ENCODE measurements around the gene CWF19L2. TPM values are rescaled to one million over a fixed set of nuclear protein-coding genes. Genes with fewer than 3 reads are reported as not detected.
"Not testable (repeated sequence)": the region's sequence is repeated elsewhere in the genome, so short reads cannot be mapped to it uniquely, and the experiment has no call there.

The CWF19L2 gene
- total and polyA plus RNA-seq, 2 experiments from 2014 or later, result 4.5 to 9.2 TPM

- no peak for TF ChIP-seq CTCF (IDR thresholded peaks at IDR 0.05; ENCODE audit: low read depth, low read length)
- Histone ChIP-seq H3K4me3 (no peak overlapping the region), H3K36me3 (peaks cover 3% of the 10 kb centered on the region), H3K4me1 (ENCODE audit: low read depth) (no peaks in the 10 kb centered on the region), H3K27me3 (no peaks in the 10 kb centered on the region), H3K27ac (no peak overlapping the region), H3K9me3 (ENCODE audit: low read depth) (no peaks in the 10 kb centered on the region)
- DNase-seq (ENCODE audit: low read depth in 1 of 2, low spot score in 1 of 2), result no peak
These were observed 27.1 kb downstream of the CWF19L2 start for GRCh38 chr11:107430525-107430924.

GRCh38 chr11:107427569-107428180, 29.9 kb downstream of the CWF19L2 start:
- Histone ChIP-seq H3K36me3 (peaks cover 3% of the 10 kb centered on the region), H3K27me3 (no peaks in the 10 kb centered on the region), H3K4me3 (no peak overlapping the region), H3K9me3 (ENCODE audit: low read depth) (no peaks in the 10 kb centered on the region), H3K4me1 (ENCODE audit: low read depth) (no peaks in the 10 kb centered on the region), H3K27ac (no peak overlapping the region)
- TF ChIP-seq CTCF (IDR thresholded peaks at IDR 0.05; ENCODE audit: low read depth, low read length), result no peak
- peak in 1 of 2 donors; percentile 6 for DNase-seq (ENCODE audit: low read depth in 1 of 2, low spot score in 1 of 2)

GRCh38 chr11:107413352-107413751, 44.3 kb downstream of the CWF19L2 start:
- Histone ChIP-seq H3K27ac (no peak overlapping the region), H3K36me3 (no peaks in the 10 kb centered on the region), H3K4me3 (no peak overlapping the region), H3K9me3 (ENCODE audit: low read depth) (no peaks in the 10 kb centered on the region), H3K27me3 (no peaks in the 10 kb centered on the region), H3K4me1 (ENCODE audit: low read depth) (no peaks in the 10 kb centered on the region)
- TF ChIP-seq CTCF (IDR thresholded peaks at IDR 0.05; ENCODE audit: low read depth, low read length), result no peak
- no peak for DNase-seq (ENCODE audit: low read depth in 1 of 2, low spot score in 1 of 2)

GRCh38 chr11:107408762-107409211, 48.8 kb downstream of the CWF19L2 start:
- no peaks in the 10 kb centered on the region for H3K36me3 ChIP-seq
- no peak for TF ChIP-seq CTCF (IDR thresholded peaks at IDR 0.05; ENCODE audit: low read depth, low read length)
- no peaks in the 10 kb centered on the region for H3K9me3 ChIP-seq (ENCODE audit: low read depth)
- H3K27ac ChIP-seq, result no peak overlapping the region
- no peak for DNase-seq (ENCODE audit: low read depth in 1 of 2, low spot score in 1 of 2)
- no peak overlapping the region for H3K4me3 ChIP-seq
- H3K4me1 ChIP-seq (ENCODE audit: low read depth), result no peaks in the 10 kb centered on the region
- no peaks in the 10 kb centered on the region for H3K27me3 ChIP-seq

- Histone ChIP-seq H3K4me1 (ENCODE audit: low read depth) (no peaks in the 10 kb centered on the region), H3K36me3 (no peaks in the 10 kb centered on the region), H3K27ac (no peak overlapping the region), H3K27me3 (no peaks in the 10 kb centered on the region), H3K9me3 (ENCODE audit: low read depth) (no peaks in the 10 kb centered on the region), H3K4me3 (no peak overlapping the region)
- no peak for TF ChIP-seq CTCF (IDR thresholded peaks at IDR 0.05; ENCODE audit: low read depth, low read length)
- no peak for DNase-seq (ENCODE audit: low read depth in 1 of 2, low spot score in 1 of 2)
These were observed 52.4 kb downstream of the CWF19L2 start for GRCh38 chr11:107405260-107405659.

GRCh38 chr11:107401131-107401530, 56.5 kb downstream of the CWF19L2 start:
- H3K27ac ChIP-seq; DNase-seq (ENCODE audit: low read depth in 1 of 2, low spot score in 1 of 2); H3K4me1 ChIP-seq (ENCODE audit: low read depth): not testable (repeated sequence)

More at GRCh38 chr11:107401131-107401530, 56.5 kb downstream of the CWF19L2 start:
- H3K27me3 ChIP-seq; H3K4me3 ChIP-seq; H3K36me3 ChIP-seq; H3K9me3 ChIP-seq (ENCODE audit: low read depth): not testable (repeated sequence)
